CD4-positive, alpha-beta T cell treated with Interleukin-6 for 4 hours (primary cell): ENCODE results near the gene PKLR.

Experiments used
- DNase-seq: peaks from one replicate; pipeline ENCODE4 v3.0.0-alpha.2; 2020; ENCODE audit warnings: mixed read lengths

PKLR gene

GRCh38 chr1:155282488-155283091 is 18.6 kb downstream of the PKLR start:
- DNase-seq: no peak

GRCh38 chr1:155279268-155279667 is 22.0 kb downstream of the PKLR start:
- no peak for DNase-seq

- DNase-seq: no peak
Observed at GRCh38 chr1:155278689-155279160, 22.5 kb downstream of the PKLR start.

- peak; percentile 72 for DNase-seq
Observed at GRCh38 chr1:155277902-155278688, 23.1 kb downstream of the PKLR start.

- DNase-seq: peak; percentile 99
Observed at GRCh38 chr1:155277070-155277901, 24.0 kb downstream of the PKLR start, which contains the start of gene HCN3. Gene HCN3 (plus strand): TSS chr1:155277463. CDS start chr1:155277591, 128 bp downstream.

- DNase-seq: peak; percentile 98
Observed at GRCh38 chr1:155273343-155274245, 27.6 kb downstream of the PKLR start, which contains the start of gene CLK2. Gene CLK2 (minus strand): TSS chr1:155273504. CDS start chr1:155270977, 2,527 bp downstream.

GRCh38 chr1:155272466-155273342 is 28.5 kb downstream of the PKLR start:
- DNase-seq: no peak

GRCh38 chr1:155269381-155269780 is 31.9 kb downstream of the PKLR start:
- no peak for DNase-seq

GRCh38 chr1:155268630-155269029 is 32.6 kb downstream of the PKLR start:
- no peak for DNase-seq

GRCh38 chr1:155267373-155267772 is 33.9 kb downstream of the PKLR start:
- no peak for DNase-seq

- no peak for DNase-seq
Observed at GRCh38 chr1:155266553-155266952, 34.7 kb downstream of the PKLR start.

- no peak for DNase-seq
Observed at GRCh38 chr1:155263067-155263466, 38.2 kb downstream of the PKLR start.

- peak; percentile 88 for DNase-seq
Observed at GRCh38 chr1:155261852-155262673, 39.2 kb downstream of the PKLR start, which contains the start of gene SCAMP3. Gene SCAMP3 (minus strand): TSS chr1:155262360. CDS start chr1:155262151, 209 bp downstream.

- DNase-seq: no peak
Observed at GRCh38 chr1:155261493-155261851, 39.8 kb downstream of the PKLR start.

- no peak for DNase-seq
Observed at GRCh38 chr1:155260276-155260675, 41.0 kb downstream of the PKLR start.

- DNase-seq: no peak
Observed at GRCh38 chr1:155256058-155256852, 45.0 kb downstream of the PKLR start.

GRCh38 chr1:155255243-155256007 is 45.8 kb downstream of the PKLR start, which contains the start of gene ENTREP3:
Gene ENTREP3 (minus strand): TSS chr1:155255483. CDS start chr1:155254877, 606 bp downstream.
- peak; percentile 82 for DNase-seq

GRCh38 chr1:155254714-155255242 is 46.5 kb downstream of the PKLR start:
- DNase-seq: no peak
